Erythroblast (primary cell): Measurements from ENCODE around the gene MAB21L2.
"Not testable (repeated sequence)": the region's sequence is repeated elsewhere in the genome, so short reads cannot be mapped to it uniquely, and the experiment has no call there.

Experiments
- DNase-seq, 2 experiments: peaks; one replicate each; lab custom pipeline; 2025; lab: John Stamatoyannopoulos, UW
- GATA1 ChIP-seq: IDR thresholded peaks from 2 replicates; pipeline ENCODE4 v1.6.1; 2011; ENCODE audit warnings: low read depth, mild to moderate bottlenecking, control low read depth, low read length, moderate library complexity
- POLR2A ChIP-seq: IDR thresholded peaks from 2 replicates; pipeline ENCODE4 v1.6.1; 2011; ENCODE audit warnings: mild to moderate bottlenecking, low read length

The MAB21L2 gene

GRCh38 chr4:150582146-150582872, at the start of gene MAB21L2:
Gene MAB21L2 (plus strand): TSS chr4:150582151. CDS start chr4:150583030, 879 bp downstream.
- TF ChIP-seq GATA1: no peak
- no peak for TF ChIP-seq POLR2A
- no peak for DNase-seq

- no peak for DNase-seq
- no peak for TF ChIP-seq GATA1
- no peak for TF ChIP-seq POLR2A
Observed at GRCh38 chr4:150533673-150534072, 48.3 kb upstream of the MAB21L2 start.

- TF ChIP-seq GATA1 (no peak), POLR2A (no peak)
- DNase-seq: no peak
Observed at GRCh38 chr4:150534818-150535217, 47.1 kb upstream of the MAB21L2 start.

- DNase-seq: not testable (repeated sequence)
Observed at GRCh38 chr4:150537911-150538310, 44.0 kb upstream of the MAB21L2 start.

- DNase-seq: no peak
- no peak for TF ChIP-seq POLR2A
- TF ChIP-seq GATA1: no peak
Observed at GRCh38 chr4:150540536-150540935, 41.4 kb upstream of the MAB21L2 start.

GRCh38 chr4:150540959-150541360, 41.0 kb upstream of the MAB21L2 start:
- TF ChIP-seq POLR2A: no peak
- TF ChIP-seq GATA1: no peak
- no peak for DNase-seq

- DNase-seq: no peak
- no peak for TF ChIP-seq GATA1
- no peak for TF ChIP-seq POLR2A
Observed at GRCh38 chr4:150541681-150542080, 40.3 kb upstream of the MAB21L2 start.

- peak in 1 of 2 experiments; percentile 4 for DNase-seq
- TF ChIP-seq GATA1 (no peak), POLR2A (no peak)
Observed at GRCh38 chr4:150543042-150543441, 38.9 kb upstream of the MAB21L2 start.

- TF ChIP-seq POLR2A: no peak
- TF ChIP-seq GATA1: no peak
- no peak for DNase-seq
Observed at GRCh38 chr4:150546286-150546685, 35.7 kb upstream of the MAB21L2 start.

GRCh38 chr4:150547154-150547838, 34.7 kb upstream of the MAB21L2 start:
- no peak for TF ChIP-seq POLR2A
- TF ChIP-seq GATA1: no peak
- DNase-seq: no peak

- DNase-seq: not testable (repeated sequence)
Observed at GRCh38 chr4:150557811-150558210, 24.1 kb upstream of the MAB21L2 start.

GRCh38 chr4:150561143-150561737, 20.7 kb upstream of the MAB21L2 start:
- DNase-seq: no peak
- TF ChIP-seq POLR2A (no peak), GATA1 (no peak)

GRCh38 chr4:150562250-150562649, 19.7 kb upstream of the MAB21L2 start:
- TF ChIP-seq POLR2A (no peak), GATA1 (no peak)
- DNase-seq: no peak

GRCh38 chr4:150562751-150563150, 19.2 kb upstream of the MAB21L2 start:
- TF ChIP-seq GATA1: no peak
- TF ChIP-seq POLR2A: no peak
- DNase-seq: no peak

- not testable (repeated sequence) for DNase-seq
Observed at GRCh38 chr4:150564967-150565366, 17.0 kb upstream of the MAB21L2 start.
